HepG2 (cell line): ENCODE data around the gene RSRC2. TPM values are rescaled to one million over a fixed set of nuclear protein-coding genes. Genes with fewer than 3 reads are reported as not detected.
A peak's percentile ranks its signal among the peaks of the same experiment; 100 is the strongest.

Experiments
- ATRX ChIP-seq: sonication (generic); formaldehyde crosslinking; IDR thresholded peaks from 2 replicates; pipeline ENCODE4 v1.4.0; 2020; ENCODE audit warnings: missing genetic modification reagents, borderline replicate concordance
- CENPBD1 ChIP-seq: sonication (generic); formaldehyde crosslinking; IDR thresholded peaks from 2 replicates; pipeline ENCODE4 v1.8.0; 2022; ENCODE audit warnings: missing genetic modification reagents, low read depth, mild to moderate bottlenecking, borderline replicate concordance
- DRAP1 ChIP-seq: IDR thresholded peaks from 2 replicates; pipeline ENCODE4 v1.6.1; 2016; ENCODE audit warnings: missing genetic modification reagents, missing compliant biosample characterization
- GATAD2A ChIP-seq: IDR thresholded peaks from 2 replicates; pipeline ENCODE4 v1.6.1; 2016
- HIVEP1 ChIP-seq: sonication (generic); formaldehyde crosslinking; IDR thresholded peaks from 2 replicates; pipeline ENCODE4 v1.4.0; 2020; ENCODE audit warnings: mild to moderate bottlenecking, missing genetic modification reagents
- HNRNPUL1 ChIP-seq: fragments of 200-400 bp; formaldehyde crosslinking; IDR thresholded peaks from 2 replicates; pipeline ENCODE4 v1.6.1; 2017; ENCODE audit warnings: low read depth, mild to moderate bottlenecking, low read length, moderate library complexity
- ONECUT2 ChIP-seq: sonication (generic); formaldehyde crosslinking; IDR thresholded peaks from 2 replicates; pipeline ENCODE4 v1.4.0; 2020; ENCODE audit warnings: missing genetic modification reagents
- PBX3 ChIP-seq: sonication (generic); formaldehyde crosslinking; IDR thresholded peaks from 2 replicates; pipeline ENCODE4 v1.8.1; 2023; ENCODE audit warnings: missing genetic modification reagents, inconsistent platforms, borderline replicate concordance
- PCBP2 ChIP-seq: fragments of 200-400 bp; formaldehyde crosslinking; optimal IDR thresholded peaks from 2 replicates; pipeline ENCODE3; 2018; ENCODE audit warnings: low read length, low read depth; ENCODE audit not compliant: poor library complexity, severe bottlenecking
- PHF21A ChIP-seq: sonication (generic); formaldehyde crosslinking; IDR thresholded peaks from 2 replicates; pipeline ENCODE4 v1.5.0; 2020; ENCODE audit warnings: mild to moderate bottlenecking, missing genetic modification reagents
- POLR2G ChIP-seq: fragments of 200-400 bp; formaldehyde crosslinking; IDR thresholded peaks from 2 replicates; pipeline ENCODE4 v1.6.1; 2018; ENCODE audit warnings: mild to moderate bottlenecking, low read depth, low read length, moderate library complexity
- SATB2 ChIP-seq: sonication (generic); formaldehyde crosslinking; IDR thresholded peaks from 2 replicates; pipeline ENCODE4 v1.5.0; 2020; ENCODE audit warnings: missing genetic modification reagents
- THAP9 ChIP-seq: sonication (generic); formaldehyde crosslinking; IDR thresholded peaks from 2 replicates; pipeline ENCODE4; 2020; ENCODE audit warnings: missing genetic modification reagents, mild to moderate bottlenecking, borderline replicate concordance
- TIGD3 ChIP-seq: sonication (generic); formaldehyde crosslinking; IDR thresholded peaks from 2 replicates; pipeline ENCODE4 v1.5.1; 2020; ENCODE audit warnings: mild to moderate bottlenecking, missing genetic modification reagents, borderline replicate concordance
- ZBTB34 ChIP-seq: sonication (generic); formaldehyde crosslinking; IDR thresholded peaks from 2 replicates; pipeline ENCODE4 v1.8.0; 2022; ENCODE audit warnings: mild to moderate bottlenecking, missing genetic modification reagents
- ZBTB7B ChIP-seq: sonication (generic); formaldehyde crosslinking; IDR thresholded peaks from 2 replicates; pipeline ENCODE4 v1.4.0; 2020; ENCODE audit warnings: missing genetic modification reagents
- ZNF101 ChIP-seq: sonication (generic); formaldehyde crosslinking; IDR thresholded peaks from 2 replicates; pipeline ENCODE4 v1.4.0; 2020; ENCODE audit warnings: mild to moderate bottlenecking, low read depth, missing genetic modification reagents, borderline replicate concordance
- ZNF232 ChIP-seq: sonication (generic); formaldehyde crosslinking; IDR thresholded peaks from 2 replicates; pipeline ENCODE4 v1.4.0; 2020; ENCODE audit warnings: missing genetic modification reagents, borderline replicate concordance
- ZNF563 ChIP-seq: sonication (generic); formaldehyde crosslinking; IDR thresholded peaks from 2 replicates; pipeline ENCODE4 v1.8.0; 2022; ENCODE audit warnings: mild to moderate bottlenecking, moderate library complexity, missing genetic modification reagents
- ZNF878 ChIP-seq: sonication (generic); formaldehyde crosslinking; IDR thresholded peaks from 2 replicates; pipeline ENCODE4 v1.8.1; 2023; ENCODE audit warnings: mild to moderate bottlenecking, missing genetic modification reagents, moderate library complexity
- ZSCAN29 ChIP-seq: sonication (generic); formaldehyde crosslinking; conservative IDR thresholded peaks from 2 replicates; pipeline ENCODE4 v1.4.0; 2020; ENCODE audit warnings: mild to moderate bottlenecking, missing genetic modification reagents
- polyA plus RNA-seq, 8 experiments: library from polyadenylated mRNA; depleted of rRNA in 3 of 8; stranded (reverse) in 7 of 8; unstranded in 1 of 8; fragments of >200 nt; fragmentation: Illumina TruSeq in 4 of 8; extraction: Trizol in 4 of 8; gene quantifications; 2 replicates each; pipeline versions ENCODE4 v1.2.1 to v1.2.3, GENCODE V29; 2011 to 2016; ENCODE audit warnings: low read depth in 4 of 8, missing spikeins in 1 of 8, mixed read lengths in 1 of 8; ENCODE audit not compliant: insufficient read depth in 1 of 8
- total RNA-seq, 5 experiments: library from RNA; depleted of rRNA; stranded (reverse); fragments of >200 nt; fragmentation: Illumina TruSeq; extraction: Trizol; gene quantifications; 2 replicates each; pipeline ENCODE4 v1.2.3, GENCODE V29; 2016; ENCODE audit warnings: low read depth in 1 of 5

RSRC2 gene
- total and polyA plus RNA-seq, 2 of the 13 experiments (the other 11 are each of a cell fraction or from before 2014, with no cell fraction given), result 31.4 to 77.8 TPM

- TF ChIP-seq POLR2G (no peak), ZNF232 (CRISPR knock-in tag) (no peak), ZNF101 (CRISPR knock-in tag) (no peak), ZBTB7B (CRISPR knock-in tag) (no peak), SATB2 (CRISPR knock-in tag) (no peak), PBX3 (no peak), HNRNPUL1 (no peak), PCBP2 (no peak), DRAP1 (CRISPR knock-in tag) (peak; percentile 65), ONECUT2 (CRISPR knock-in tag) (no peak), ZNF563 (CRISPR knock-in tag) (no peak), ZNF878 (CRISPR knock-in tag) (peak; percentile 63; the same call in 1 of the 2 replicates), ATRX (no peak), HIVEP1 (CRISPR knock-in tag) (no peak), ZBTB34 (no peak), CENPBD1 (CRISPR knock-in tag) (no peak), TIGD3 (no peak), THAP9 (CRISPR knock-in tag) (no peak), PHF21A (CRISPR knock-in tag) (peak; percentile 69; the same call in 1 of the 2 replicates), ZSCAN29 (no peak), GATAD2A (CRISPR knock-in tag) (peak; percentile 98)
These were observed 37.7 kb downstream of the RSRC2 start (continued) for GRCh38 chr12:122489038-122489437.
